ENCODE measurements around the gene HIGD2A. TPM values are rescaled to one million over a fixed set of nuclear protein-coding genes. Genes with fewer than 3 reads are reported as not detected.

HIGD2A gene
- total RNA-seq, 1 donor from 2014 or later = 139 TPM

- Histone ChIP-seq H3K4me3 (ENCODE audit: low read depth, low read length) (no peak overlapping the region), H3K27me3 (ENCODE audit: control insufficient read depth, insufficient read depth, low read length) (no peaks in the 10 kb centered on the region), H3K36me3 (ENCODE audit: control insufficient read depth, insufficient read depth, low read length) (peaks cover 2% of the 10 kb centered on the region)
- DNase-seq (ENCODE audit: low read depth) = no peak
- TF ChIP-seq CTCF (IDR thresholded peaks at IDR 0.05; ENCODE audit: insufficient read depth, low read length, poor library complexity, severe bottlenecking) = no peak
Measured at GRCh38 chr5:176392526-176392925, 4.0 kb downstream of the HIGD2A start.

- Histone ChIP-seq H3K36me3 (ENCODE audit: control insufficient read depth, insufficient read depth, low read length) (peaks cover 2% of the 10 kb centered on the region), H3K27me3 (ENCODE audit: control insufficient read depth, insufficient read depth, low read length) (no peaks in the 10 kb centered on the region), H3K4me3 (ENCODE audit: low read depth, low read length) (no peak overlapping the region)
- TF ChIP-seq CTCF (IDR thresholded peaks at IDR 0.05; ENCODE audit: insufficient read depth, low read length, poor library complexity, severe bottlenecking) = no peak
- DNase-seq (ENCODE audit: low read depth) = no peak
Measured at GRCh38 chr5:176394096-176394495, 5.5 kb downstream of the HIGD2A start.

- TF ChIP-seq CTCF (IDR thresholded peaks at IDR 0.05; ENCODE audit: insufficient read depth, low read length, poor library complexity, severe bottlenecking) = no peak
- Histone ChIP-seq H3K36me3 (ENCODE audit: control insufficient read depth, insufficient read depth, low read length) (peaks cover 2% of the 10 kb centered on the region), H3K27me3 (ENCODE audit: control insufficient read depth, insufficient read depth, low read length) (no peaks in the 10 kb centered on the region), H3K4me3 (ENCODE audit: low read depth, low read length) (no peak overlapping the region)
- no peak for DNase-seq (ENCODE audit: low read depth)
Measured at GRCh38 chr5:176394881-176395675, 6.5 kb downstream of the HIGD2A start.

GRCh38 chr5:176396330-176396729 is 7.8 kb downstream of the HIGD2A start:
- H3K36me3 ChIP-seq (ENCODE audit: control insufficient read depth, insufficient read depth, low read length) = peaks cover 2% of the 10 kb centered on the region
- TF ChIP-seq CTCF (IDR thresholded peaks at IDR 0.05; ENCODE audit: insufficient read depth, low read length, poor library complexity, severe bottlenecking) = no peak
- no peak overlapping the region for H3K4me3 ChIP-seq (ENCODE audit: low read depth, low read length)

GRCh38 chr5:176397736-176398420 is 9.3 kb downstream of the HIGD2A start:
- Histone ChIP-seq H3K4me3 (ENCODE audit: low read depth, low read length) (no peak overlapping the region), H3K36me3 (ENCODE audit: control insufficient read depth, insufficient read depth, low read length) (no peaks in the 10 kb centered on the region), H3K27me3 (ENCODE audit: control insufficient read depth, insufficient read depth, low read length) (no peaks in the 10 kb centered on the region)
- DNase-seq (ENCODE audit: low read depth) = no peak
- TF ChIP-seq CTCF (IDR thresholded peaks at IDR 0.05; ENCODE audit: insufficient read depth, low read length, poor library complexity, severe bottlenecking) = no peak

More at GRCh38 chr5:176396330-176396729, 7.8 kb downstream of the HIGD2A start:
- no peak for DNase-seq (ENCODE audit: low read depth)
- H3K27me3 ChIP-seq (ENCODE audit: control insufficient read depth, insufficient read depth, low read length) = no peaks in the 10 kb centered on the region
